HG02884 (cell line): ENCODE data around the gene GABPB2.

Experiments
- ATAC-seq: cut with Tn5 transposase; IDR thresholded peaks from one replicate; pipeline ENCODE4 v1.9.1; 2021; ENCODE audit warnings: mild to moderate bottlenecking, moderate library complexity; ENCODE audit not compliant: unreplicated experiment

Gene GABPB2

GRCh38 chr1:151158326-151158725 lies 87.8 kb downstream of the GABPB2 start:
- no peak for ATAC-seq

DNA sequence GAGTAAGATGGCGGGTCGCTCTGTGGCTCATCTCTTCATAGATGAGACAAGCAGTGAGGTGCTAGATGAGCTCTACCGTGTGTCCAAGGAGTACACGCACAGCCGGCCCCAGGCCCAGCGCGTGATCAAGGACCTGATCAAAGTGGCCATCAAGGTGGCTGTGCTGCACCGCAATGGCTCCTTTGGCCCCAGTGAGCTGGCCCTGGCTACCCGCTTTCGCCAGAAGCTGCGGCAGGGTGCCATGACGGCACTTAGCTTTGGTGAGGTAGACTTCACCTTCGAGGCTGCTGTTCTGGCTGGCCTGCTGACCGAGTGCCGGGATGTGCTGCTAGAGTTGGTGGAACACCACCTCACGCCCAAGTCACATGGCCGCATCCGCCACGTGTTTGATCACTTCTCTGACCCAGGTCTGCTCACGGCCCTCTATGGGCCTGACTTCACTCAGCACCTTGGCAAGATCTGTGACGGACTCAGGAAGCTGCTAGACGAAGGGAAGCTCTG lies 88.2 kb downstream of the GABPB2 start:
- no peak for ATAC-seq

DNA sequence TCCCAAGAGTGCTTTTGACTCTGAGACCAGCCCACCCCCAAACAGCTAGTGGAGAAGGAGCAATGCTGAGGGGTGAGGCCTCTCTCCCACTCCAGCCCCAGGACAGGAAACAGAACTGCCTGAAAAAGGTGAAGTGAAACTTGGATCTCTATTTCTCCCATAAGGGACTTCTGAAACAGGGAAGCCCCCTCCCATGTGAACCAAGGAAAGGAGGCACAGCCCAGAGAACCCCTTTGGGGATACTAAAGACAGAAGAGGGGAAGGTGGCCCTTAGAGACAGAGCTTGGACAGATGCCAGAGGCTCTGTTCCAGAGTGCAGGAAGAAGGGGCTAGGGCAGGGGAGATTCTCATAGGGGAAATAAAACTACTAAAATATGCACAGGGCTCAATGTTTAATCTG lies 88.8 kb downstream of the GABPB2 start:
- ATAC-seq = no peak

GRCh38 chr1:151164732-151165280 lies 94.2 kb downstream of the GABPB2 start:
- ATAC-seq = no peak

- no peak for ATAC-seq
Observed at GRCh38 chr1:151165281-151165737, 94.7 kb downstream of the GABPB2 start.

GRCh38 chr1:151165738-151166504 lies 95.4 kb downstream of the GABPB2 start, which contains the start of the genes LYSMD1 and SCNM1:
Gene LYSMD1, minus strand, starts transcription at chr1:151165902. Its CDS starts 644 bp downstream, at chr1:151165258.
Gene SCNM1, plus strand, starts transcription at chr1:151166144. Its CDS starts 9 bp downstream, at chr1:151166153.
- peak; percentile 88 for ATAC-seq

GRCh38 chr1:151166505-151166956 lies 96.0 kb downstream of the GABPB2 start:
- ATAC-seq = no peak

DNA sequence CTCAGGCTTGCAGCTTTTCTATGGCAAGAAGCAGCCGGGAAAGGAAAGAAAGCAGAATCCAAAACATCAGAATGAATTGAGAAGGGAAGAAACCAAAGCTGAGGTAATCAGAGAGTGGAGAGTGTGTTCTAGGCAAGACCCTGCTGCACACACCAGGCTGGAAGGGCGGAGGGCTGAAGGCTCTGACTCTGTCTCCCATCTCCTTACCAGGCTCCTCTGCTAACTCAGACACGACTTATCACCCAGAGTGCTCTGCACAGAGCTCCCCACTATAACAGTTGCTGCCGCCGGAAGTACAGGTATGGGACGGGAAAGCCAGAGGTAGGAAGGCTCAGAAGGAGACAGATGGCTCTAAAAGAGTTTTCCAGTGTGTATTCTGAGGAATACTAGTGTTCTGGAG lies 96.6 kb downstream of the GABPB2 start:
- no peak for ATAC-seq

DNA sequence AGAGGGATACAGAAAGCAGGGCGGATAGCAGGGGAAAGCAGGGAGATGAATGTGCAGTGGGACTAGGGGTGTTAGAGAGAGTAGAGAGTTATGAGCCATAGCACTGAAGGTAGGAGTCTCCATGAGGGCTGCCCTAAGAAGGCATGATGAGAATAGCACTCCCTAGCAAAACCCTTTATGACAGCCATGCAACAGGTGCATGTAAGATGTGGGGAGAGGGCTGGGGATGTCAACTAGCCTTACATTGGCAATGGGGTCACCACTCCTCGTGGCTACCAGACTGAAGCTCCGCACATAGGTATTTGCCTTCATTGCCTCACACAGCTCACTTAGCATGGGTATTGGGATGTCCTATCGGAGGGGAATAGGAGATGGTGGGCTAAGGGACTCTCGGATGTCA lies 100.6 kb downstream of the GABPB2 start:
- no peak for ATAC-seq
